HL-60 (cell line): ENCODE measurements around the gene LMTK2.

ENCODE experiments used
- DNase-seq, 2 experiments: peaks; one replicate each; pipeline ENCODE4 v3.0.0-alpha.2; 2010 to 2020; ENCODE audit warnings: low read depth in 1 of 2, low spot score in 1 of 2
- H3K27ac ChIP-seq: fragments of 250-450 bp; sonication (Bioruptor Pico); replicated peaks from 2 replicates; pipeline ENCODE4 v1.5.1; 2020; ENCODE audit warnings: mild to moderate bottlenecking, moderate library complexity
- H3K27me3 ChIP-seq: fragments of 250-450 bp; sonication (Bioruptor Pico); 2 replicates; pipeline ENCODE4 v1.5.1; 2021; ENCODE audit warnings: mild to moderate bottlenecking, moderate library complexity; ENCODE audit not compliant: insufficient read depth, poor library complexity, severe bottlenecking
- H3K4me3 ChIP-seq: replicated peaks from 2 replicates; pipeline ENCODE4 v1.5.1; 2011; ENCODE audit warnings: mild to moderate bottlenecking, control low read depth, low read length; ENCODE audit not compliant: insufficient read depth
- GABPA ChIP-seq: IDR thresholded peaks from 2 replicates; pipeline ENCODE4 v1.6.1; 2012; ENCODE audit warnings: low read depth
- POLR2AphosphoS5 ChIP-seq: IDR thresholded peaks from 2 replicates; pipeline ENCODE4 v1.6.1; 2012; ENCODE audit warnings: low read depth
- SPI1 ChIP-seq: IDR thresholded peaks from 2 replicates; pipeline ENCODE4 v1.6.1; 2012; ENCODE audit warnings: low read depth, mild to moderate bottlenecking, borderline replicate concordance
- long read RNA-seq: library from polyadenylated mRNA; unstranded; transcript quantifications from one replicate; pipeline ENCODE4 v2.0.0, GENCODE V29; 2020
- TF ChIP-seq, protein P1 (sequence below): IDR thresholded peaks from one replicate; pipeline ENCODE4 v1.5.1; 2011; ENCODE audit warnings: low read length, control low read depth, inconsistent platforms; ENCODE audit not compliant: insufficient read depth
- TF ChIP-seq, protein P2 (sequence below): IDR thresholded peaks from 2 replicates; pipeline ENCODE4 v1.6.1; 2012; ENCODE audit warnings: low read depth; ENCODE audit not compliant: insufficient replicate concordance

LMTK2 gene
- long read RNA-seq, partial matches to known transcripts: 3 of 4 reads
- long read RNA-seq, other reads (novel, unspliced or antisense): 1 of 4 reads

DNA sequence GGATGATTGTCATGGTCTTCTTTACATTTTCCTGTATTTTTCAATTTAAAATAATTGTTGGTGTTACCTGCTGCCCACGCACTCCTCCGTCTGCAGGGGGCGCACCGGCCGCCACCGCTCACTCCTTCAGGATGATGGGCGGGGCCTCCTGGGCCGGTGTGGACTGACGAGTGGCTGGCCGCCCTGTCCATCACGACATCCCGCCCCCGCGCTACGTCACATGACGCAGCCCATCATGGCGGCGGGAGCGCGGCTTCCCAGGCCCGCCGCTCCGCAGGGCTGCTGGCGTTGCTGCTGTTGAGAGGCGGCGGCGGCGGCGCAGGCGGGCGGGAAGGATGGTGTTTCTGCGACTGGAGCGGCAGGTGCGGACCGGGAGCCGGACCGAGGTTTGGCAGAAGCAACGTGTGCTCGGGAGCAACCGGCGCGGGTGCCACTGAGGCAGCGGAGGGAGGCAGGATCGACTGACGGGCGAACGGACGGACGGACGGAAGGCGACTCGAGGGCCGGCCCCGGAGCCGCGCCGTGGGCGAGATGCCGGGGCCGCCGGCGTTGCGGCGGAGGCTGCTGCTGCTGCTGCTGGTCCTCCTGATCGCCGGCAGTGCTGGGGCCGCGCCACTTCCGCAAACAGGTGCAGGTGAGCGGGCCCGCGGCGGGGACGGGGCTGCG, at the start of gene LMTK2:
Gene LMTK2 (plus strand): TSS at position 216 of the 666 bp plus-strand sequence. CDS start 316 bp downstream, at position 532.
- Histone ChIP-seq H3K27me3 (no peaks in the 10 kb centered on the region), H3K27ac (peak within 1 kb of the TSS; percentile 60), H3K4me3 (peak within 1 kb of the TSS; percentile 99)
- peak; percentile 78 to 91 for DNase-seq
- TF ChIP-seq POLR2AphosphoS5 (peak; percentile 84), GABPA (no peak), SPI1 (peak; percentile 65; the same call in 1 of the 2 replicates)
- TF ChIP-seq, protein P1, sequence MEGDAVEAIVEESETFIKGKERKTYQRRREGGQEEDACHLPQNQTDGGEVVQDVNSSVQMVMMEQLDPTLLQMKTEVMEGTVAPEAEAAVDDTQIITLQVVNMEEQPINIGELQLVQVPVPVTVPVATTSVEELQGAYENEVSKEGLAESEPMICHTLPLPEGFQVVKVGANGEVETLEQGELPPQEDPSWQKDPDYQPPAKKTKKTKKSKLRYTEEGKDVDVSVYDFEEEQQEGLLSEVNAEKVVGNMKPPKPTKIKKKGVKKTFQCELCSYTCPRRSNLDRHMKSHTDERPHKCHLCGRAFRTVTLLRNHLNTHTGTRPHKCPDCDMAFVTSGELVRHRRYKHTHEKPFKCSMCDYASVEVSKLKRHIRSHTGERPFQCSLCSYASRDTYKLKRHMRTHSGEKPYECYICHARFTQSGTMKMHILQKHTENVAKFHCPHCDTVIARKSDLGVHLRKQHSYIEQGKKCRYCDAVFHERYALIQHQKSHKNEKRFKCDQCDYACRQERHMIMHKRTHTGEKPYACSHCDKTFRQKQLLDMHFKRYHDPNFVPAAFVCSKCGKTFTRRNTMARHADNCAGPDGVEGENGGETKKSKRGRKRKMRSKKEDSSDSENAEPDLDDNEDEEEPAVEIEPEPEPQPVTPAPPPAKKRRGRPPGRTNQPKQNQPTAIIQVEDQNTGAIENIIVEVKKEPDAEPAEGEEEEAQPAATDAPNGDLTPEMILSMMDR: peak; percentile 65
- TF ChIP-seq, protein P2, sequence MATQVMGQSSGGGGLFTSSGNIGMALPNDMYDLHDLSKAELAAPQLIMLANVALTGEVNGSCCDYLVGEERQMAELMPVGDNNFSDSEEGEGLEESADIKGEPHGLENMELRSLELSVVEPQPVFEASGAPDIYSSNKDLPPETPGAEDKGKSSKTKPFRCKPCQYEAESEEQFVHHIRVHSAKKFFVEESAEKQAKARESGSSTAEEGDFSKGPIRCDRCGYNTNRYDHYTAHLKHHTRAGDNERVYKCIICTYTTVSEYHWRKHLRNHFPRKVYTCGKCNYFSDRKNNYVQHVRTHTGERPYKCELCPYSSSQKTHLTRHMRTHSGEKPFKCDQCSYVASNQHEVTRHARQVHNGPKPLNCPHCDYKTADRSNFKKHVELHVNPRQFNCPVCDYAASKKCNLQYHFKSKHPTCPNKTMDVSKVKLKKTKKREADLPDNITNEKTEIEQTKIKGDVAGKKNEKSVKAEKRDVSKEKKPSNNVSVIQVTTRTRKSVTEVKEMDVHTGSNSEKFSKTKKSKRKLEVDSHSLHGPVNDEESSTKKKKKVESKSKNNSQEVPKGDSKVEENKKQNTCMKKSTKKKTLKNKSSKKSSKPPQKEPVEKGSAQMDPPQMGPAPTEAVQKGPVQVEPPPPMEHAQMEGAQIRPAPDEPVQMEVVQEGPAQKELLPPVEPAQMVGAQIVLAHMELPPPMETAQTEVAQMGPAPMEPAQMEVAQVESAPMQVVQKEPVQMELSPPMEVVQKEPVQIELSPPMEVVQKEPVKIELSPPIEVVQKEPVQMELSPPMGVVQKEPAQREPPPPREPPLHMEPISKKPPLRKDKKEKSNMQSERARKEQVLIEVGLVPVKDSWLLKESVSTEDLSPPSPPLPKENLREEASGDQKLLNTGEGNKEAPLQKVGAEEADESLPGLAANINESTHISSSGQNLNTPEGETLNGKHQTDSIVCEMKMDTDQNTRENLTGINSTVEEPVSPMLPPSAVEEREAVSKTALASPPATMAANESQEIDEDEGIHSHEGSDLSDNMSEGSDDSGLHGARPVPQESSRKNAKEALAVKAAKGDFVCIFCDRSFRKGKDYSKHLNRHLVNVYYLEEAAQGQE: no peak

DNA sequence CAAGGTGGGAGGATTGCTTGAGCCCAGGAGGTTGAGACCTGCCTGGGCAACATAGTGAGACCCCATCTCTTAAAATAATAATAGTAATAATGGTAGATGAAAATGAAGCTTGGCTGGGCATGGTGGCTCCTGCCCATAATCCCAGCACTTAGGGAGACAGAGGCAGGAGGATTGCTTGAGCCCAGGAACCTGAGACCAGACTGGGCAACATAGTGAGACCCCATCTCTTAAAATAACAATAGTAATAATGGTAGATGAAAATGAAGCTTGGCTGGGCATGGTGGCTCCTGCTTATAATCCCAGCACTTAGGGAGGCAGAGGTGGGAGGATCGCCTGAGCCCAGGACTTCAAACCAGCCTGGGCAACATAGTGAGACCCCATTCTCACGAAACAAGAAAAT, 49.5 kb upstream of the LMTK2 start:
- H3K27me3 ChIP-seq: no peaks in the 10 kb centered on the region
- no peak for TF ChIP-seq GABPA
- no peak for TF ChIP-seq SPI1
- TF ChIP-seq POLR2AphosphoS5: no peak
- TF ChIP-seq, protein P2: no peak
- TF ChIP-seq, protein P1: no peak
- no peak overlapping the region for H3K27ac ChIP-seq
- DNase-seq: no peak
- no peak overlapping the region for H3K4me3 ChIP-seq

DNA sequence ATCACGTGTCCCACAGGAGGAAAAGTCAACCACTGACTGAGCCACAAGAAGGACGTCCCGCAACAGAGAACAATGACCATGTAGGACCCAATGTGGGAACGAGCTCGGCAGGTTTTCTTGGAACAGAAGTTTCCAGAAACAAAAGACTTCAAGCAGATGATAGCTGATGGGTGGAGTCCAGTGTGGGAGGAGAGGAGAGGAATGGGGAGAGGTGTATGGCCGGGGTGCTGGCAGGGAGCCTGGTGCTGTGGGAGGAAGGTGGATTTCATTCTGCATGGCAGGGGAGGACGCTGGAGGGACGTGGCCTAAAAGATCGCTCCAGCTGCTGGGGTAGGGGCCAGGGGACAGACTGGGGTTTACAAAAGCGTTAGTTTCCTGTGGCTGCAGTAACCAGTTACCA, 48.5 kb upstream of the LMTK2 start:
- no peak for DNase-seq
- Histone ChIP-seq H3K27me3 (no peaks in the 10 kb centered on the region), H3K27ac (no peak overlapping the region), H3K4me3 (no peak overlapping the region)
- TF ChIP-seq, protein P2: no peak
- TF ChIP-seq, protein P1: no peak
- TF ChIP-seq POLR2AphosphoS5 (no peak), SPI1 (no peak), GABPA (no peak)
